GM12878 (cell line): Measurements from ENCODE around the gene C2orf92. TPM values are rescaled to one million over a fixed set of nuclear protein-coding genes. Genes with fewer than 3 reads are reported as not detected.

Experiments
- ATAC-seq: fragments of 200-7000 bp; cut with Tn5 transposase; 3 replicates; pipeline ENCODE4 v1.9.1; 2020; ENCODE audit warnings: mild to moderate bottlenecking, moderate library complexity
- BruUV-seq: library from RNA; stranded (reverse); fragments of 400-500 nt; replicated peaks from 2 replicates; lab custom pipeline; 2021; lab: Mats Ljungman, UMichigan
- CTCF ChIA-PET: fragments of 300-600 bp; sonication (Branson Sonifier 250); formaldehyde crosslinking; extraction: SDS; loops from one replicate; lab custom pipeline; 2021; ENCODE audit warnings: inconsistent platforms; lab: Yijun Ruan, JAX
- POLR2A ChIA-PET: fragments of 350-600 bp; formaldehyde crosslinking; extraction: SDS; loops from one replicate; lab custom pipeline; 2021; ENCODE audit warnings: inconsistent platforms; lab: Charles Lee
- RAD21 ChIA-PET: fragments of 300-600 bp; sonication (Branson Sonifier 250); formaldehyde crosslinking; loops from one replicate; lab custom pipeline; 2023; ENCODE audit warnings: antibody characterized with exemption; ENCODE audit not compliant: unreplicated experiment; lab: Charles Lee
- SMC1A ChIA-PET: fragments of 300-600 bp; sonication (Branson Sonifier 250); formaldehyde crosslinking; loops from one replicate; lab custom pipeline; 2023; ENCODE audit not compliant: unreplicated experiment, uncharacterized antibody; lab: Charles Lee
- DNase-seq: peaks from one replicate; pipeline ENCODE4 v3.0.0-alpha.2; 2011; ENCODE audit warnings: low read depth, low spot score
- FAIRE-seq: peaks from 3 replicates; lab custom pipeline; 2011; peaks lifted over from hg19 to GRCh38; lab: Jason Lieb, UNC
- H2AFZ ChIP-seq: 2 replicates; pipeline ENCODE4 v1.6.0; 2011; ENCODE audit warnings: low read depth, low read length, control low read depth; ENCODE audit not compliant: control insufficient read depth
- H3K27ac ChIP-seq: 2 replicates; pipeline ENCODE4 v1.5.1; 2011; ENCODE audit warnings: control low read depth; ENCODE audit not compliant: control insufficient read depth, insufficient read depth
- H3K27me3 ChIP-seq, 2 experiments: replicated peaks in 1 of 2; 2 replicates each; pipeline versions ENCODE4 v1.6.0 to v1.6.1; 2011; ENCODE audit warnings: low read length in 1 of 2; ENCODE audit not compliant: control insufficient read depth in 2 of 2, insufficient read depth in 2 of 2
- H3K36me3 ChIP-seq, 2 experiments: 2 replicates each; pipeline ENCODE4 v1.5.1; 2011; ENCODE audit warnings: low read length in 1 of 2; ENCODE audit not compliant: control insufficient read depth in 2 of 2, insufficient read depth in 2 of 2
- H3K4me1 ChIP-seq: 2 replicates; pipeline ENCODE4 v1.6.1; 2011; ENCODE audit warnings: mild to moderate bottlenecking, low read length, moderate library complexity, mixed read lengths; ENCODE audit not compliant: control insufficient read depth, insufficient read depth
- H3K4me2 ChIP-seq: 2 replicates; pipeline ENCODE4 v1.6.0; 2011; ENCODE audit warnings: control low read depth; ENCODE audit not compliant: control insufficient read depth, insufficient read depth
- H3K4me3 ChIP-seq: fragments of 200-600 bp; sonication (generic); 2 replicates; pipeline ENCODE4 v1.5.1; 2016
- H3K79me2 ChIP-seq: 2 replicates; pipeline ENCODE4 v1.6.0; 2011; ENCODE audit warnings: low read length; ENCODE audit not compliant: control insufficient read depth, insufficient read depth
- H3K9ac ChIP-seq: 2 replicates; pipeline ENCODE4 v1.8.0; 2011; ENCODE audit warnings: low read length, control low read depth, mixed read lengths; ENCODE audit not compliant: control insufficient read depth, insufficient read depth
- H3K9me3 ChIP-seq: replicated peaks from 3 replicates; pipeline ENCODE4 v1.5.1; 2011; ENCODE audit warnings: mild to moderate bottlenecking, low read length; ENCODE audit not compliant: control insufficient read depth, insufficient read depth
- H4K20me1 ChIP-seq: 2 replicates; pipeline ENCODE4 v1.6.0; 2011; ENCODE audit not compliant: control insufficient read depth, insufficient read depth
- EZH2 ChIP-seq: IDR thresholded peaks from 2 replicates; pipeline ENCODE4 v1.6.1; 2012; ENCODE audit warnings: low read depth, mild to moderate bottlenecking, control low read depth, inconsistent platforms, low read length, borderline replicate concordance; ENCODE audit not compliant: control insufficient read depth
- MEF2B ChIP-seq: fragments of 450-650 bp; IDR thresholded peaks from 2 replicates; pipeline ENCODE4 v1.6.1; 2018; ENCODE audit warnings: mild to moderate bottlenecking, moderate library complexity; ENCODE audit not compliant: partially characterized antibody, poor library complexity, severe bottlenecking
- MYC ChIP-seq: IDR thresholded peaks from 2 replicates; pipeline ENCODE4 v1.6.1; 2011; ENCODE audit warnings: mild to moderate bottlenecking, low read length, moderate library complexity, inconsistent platforms; ENCODE audit not compliant: insufficient read depth, insufficient replicate concordance, insufficient read length, severe bottlenecking
- RCOR1 ChIP-seq: conservative IDR thresholded peaks from 2 replicates; pipeline ENCODE4 v1.6.1; 2012; ENCODE audit warnings: low read depth, low read length, improper control_type of control experiment
- STAT3 ChIP-seq: IDR thresholded peaks from 2 replicates; pipeline ENCODE4 v1.6.1; 2011; ENCODE audit warnings: low read depth, low read length, improper control_type of control experiment
- TARDBP ChIP-seq: IDR thresholded peaks from 2 replicates; pipeline ENCODE4 v1.6.1; 2016; ENCODE audit warnings: borderline replicate concordance
- WGBS: methylation state at CpG from one replicate; pipeline ENCODE4 v1.1.6; 2016; ENCODE audit warnings: low lambda C conversion rate; ENCODE audit not compliant: insufficient replicate concordance, insufficient coverage; ENCODE audit errors: missing lambda C conversion rate; 5-methylcytosine and 5-hydroxymethylcytosine counted together
- in situ Hi-C: fragments of 300-500 bp; cut with MboI; formaldehyde crosslinking; loops from 9 replicates; pipeline ENCODE4 v1.14.3; 2018; ENCODE audit warnings: mixed read lengths
- intact Hi-C: fragments of 100-400 bp; cut with micrococcal nuclease; formaldehyde crosslinking; loops from one replicate; pipeline ENCODE4 v1.14.2; 2022; ENCODE audit not compliant: unreplicated experiment
- polyA plus RNA-seq, 11 experiments: library from polyadenylated mRNA; depleted of rRNA in 4 of 11; unstranded in 6 of 11; stranded (reverse) in 5 of 11; fragments of >200 nt; fragmentation: Nextera tagmentation in 4 of 11; fragmentation: Illumina TruSeq in 1 of 11; extraction: Ambion mirVana in 4 of 11; extraction: Trizol in 1 of 11; gene quantifications; 1 replicate in 1 of 11; 2 replicates in 10 of 11; pipeline versions ENCODE4 v1.2.1 to v1.2.3, GENCODE V29; 2011 to 2016; ENCODE audit warnings: inconsistent platforms in 2 of 11, missing spikeins in 2 of 11, low read depth in 1 of 11
- total RNA-seq, 4 experiments: library from RNA; depleted of rRNA in 3 of 4; stranded (reverse); fragments of >200 nt in 3 of 4; fragmentation: Illumina TruSeq in 1 of 4; extraction: Trizol in 1 of 4; gene quantifications; 2 replicates each; pipeline versions ENCODE4 v1.2.1 to v1.2.3, GENCODE V29; 2013 to 2021
- TF ChIP-seq, protein P1 (sequence below): IDR thresholded peaks from 2 replicates; pipeline ENCODE4 v1.6.1; 2012; ENCODE audit warnings: improper control_type of control experiment, low read depth, low read length; ENCODE audit not compliant: insufficient replicate concordance

The C2orf92 gene
- total and polyA plus RNA-seq, 10 of the 15 experiments (the other 5 are each of a cell fraction or from before 2014, with no cell fraction given): 0.40 to 10.1 (median 3.7) TPM

DNA sequence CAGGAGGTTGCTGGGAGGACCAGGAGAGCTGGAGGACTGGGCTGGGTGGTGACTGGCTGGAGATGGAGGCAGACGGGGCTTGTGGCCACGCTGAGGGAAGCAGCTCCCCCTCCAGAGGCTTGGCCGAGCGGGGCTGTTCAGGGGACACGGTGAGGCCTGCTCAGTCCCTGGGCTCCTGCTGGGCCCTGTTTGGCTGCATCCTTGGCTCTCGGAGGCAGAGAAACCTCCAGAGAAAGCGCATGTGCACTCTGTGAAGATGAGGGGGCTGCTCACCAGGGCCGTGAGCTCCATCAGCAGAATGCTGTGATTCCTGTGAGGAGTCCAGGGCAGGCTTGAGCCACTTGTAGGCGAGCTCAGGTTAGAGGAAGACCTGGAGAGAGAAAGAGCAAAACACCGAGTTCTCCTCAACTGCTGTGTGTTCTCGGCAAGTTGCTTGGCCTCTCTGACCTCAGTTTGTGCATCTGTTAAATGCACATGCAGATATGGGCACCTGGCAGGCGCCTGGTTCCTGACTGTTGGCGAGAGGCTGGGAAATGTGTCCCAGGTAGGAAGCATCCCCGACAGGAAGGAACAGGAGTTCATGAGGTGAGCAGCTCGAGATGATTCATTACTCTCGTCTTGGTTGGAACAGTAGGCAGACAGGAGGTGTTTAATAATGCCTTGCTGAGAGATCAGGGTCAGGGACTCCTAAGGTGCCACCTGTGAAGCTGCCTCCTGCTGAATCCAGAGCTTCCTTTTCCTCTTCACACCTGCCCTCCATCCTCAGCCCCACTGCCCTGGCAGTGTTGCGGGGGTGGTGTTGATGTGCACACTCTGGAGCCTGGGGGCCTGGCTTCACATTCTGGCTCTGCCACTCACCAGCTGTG lies 44.8 kb downstream of the C2orf92 start:
- RAD21 ChIA-PET: no interaction called here

More for the DNA sequence above, 44.8 kb downstream of the C2orf92 start:
- no peak overlapping the region for H3K27ac ChIP-seq
- 58% methylated on average over 17 of the region's 17 CpGs for WGBS
- ChIA-PET POLR2A (no interaction called here), SMC1A (no interaction called here), CTCF (interaction anchor here (0.7 to 0.9 kb wide), 2 partner anchors 12 to 555 kb away, joined by 3 read pairs; no protein-coding TSS in a partner anchor)
- no peak overlapping the region for H3K4me3 ChIP-seq
- FAIRE-seq (no peak), ATAC-seq (no peak), DNase-seq (no peak)
- H3K4me1 ChIP-seq: peaks cover 12% of the 10 kb centered on the region; the same call in 1 of the 2 replicates
- no TSS peak for BruUV-seq
- no peaks in the 10 kb centered on the region for H3K9me3 ChIP-seq
- H3K36me3 ChIP-seq: no peaks in the 10 kb centered on the region
- H4K20me1 ChIP-seq: no peaks in the 10 kb centered on the region
- in situ Hi-C loops: no loop called here
- H2AFZ ChIP-seq: no peak overlapping the region
- TF ChIP-seq, protein P1, sequence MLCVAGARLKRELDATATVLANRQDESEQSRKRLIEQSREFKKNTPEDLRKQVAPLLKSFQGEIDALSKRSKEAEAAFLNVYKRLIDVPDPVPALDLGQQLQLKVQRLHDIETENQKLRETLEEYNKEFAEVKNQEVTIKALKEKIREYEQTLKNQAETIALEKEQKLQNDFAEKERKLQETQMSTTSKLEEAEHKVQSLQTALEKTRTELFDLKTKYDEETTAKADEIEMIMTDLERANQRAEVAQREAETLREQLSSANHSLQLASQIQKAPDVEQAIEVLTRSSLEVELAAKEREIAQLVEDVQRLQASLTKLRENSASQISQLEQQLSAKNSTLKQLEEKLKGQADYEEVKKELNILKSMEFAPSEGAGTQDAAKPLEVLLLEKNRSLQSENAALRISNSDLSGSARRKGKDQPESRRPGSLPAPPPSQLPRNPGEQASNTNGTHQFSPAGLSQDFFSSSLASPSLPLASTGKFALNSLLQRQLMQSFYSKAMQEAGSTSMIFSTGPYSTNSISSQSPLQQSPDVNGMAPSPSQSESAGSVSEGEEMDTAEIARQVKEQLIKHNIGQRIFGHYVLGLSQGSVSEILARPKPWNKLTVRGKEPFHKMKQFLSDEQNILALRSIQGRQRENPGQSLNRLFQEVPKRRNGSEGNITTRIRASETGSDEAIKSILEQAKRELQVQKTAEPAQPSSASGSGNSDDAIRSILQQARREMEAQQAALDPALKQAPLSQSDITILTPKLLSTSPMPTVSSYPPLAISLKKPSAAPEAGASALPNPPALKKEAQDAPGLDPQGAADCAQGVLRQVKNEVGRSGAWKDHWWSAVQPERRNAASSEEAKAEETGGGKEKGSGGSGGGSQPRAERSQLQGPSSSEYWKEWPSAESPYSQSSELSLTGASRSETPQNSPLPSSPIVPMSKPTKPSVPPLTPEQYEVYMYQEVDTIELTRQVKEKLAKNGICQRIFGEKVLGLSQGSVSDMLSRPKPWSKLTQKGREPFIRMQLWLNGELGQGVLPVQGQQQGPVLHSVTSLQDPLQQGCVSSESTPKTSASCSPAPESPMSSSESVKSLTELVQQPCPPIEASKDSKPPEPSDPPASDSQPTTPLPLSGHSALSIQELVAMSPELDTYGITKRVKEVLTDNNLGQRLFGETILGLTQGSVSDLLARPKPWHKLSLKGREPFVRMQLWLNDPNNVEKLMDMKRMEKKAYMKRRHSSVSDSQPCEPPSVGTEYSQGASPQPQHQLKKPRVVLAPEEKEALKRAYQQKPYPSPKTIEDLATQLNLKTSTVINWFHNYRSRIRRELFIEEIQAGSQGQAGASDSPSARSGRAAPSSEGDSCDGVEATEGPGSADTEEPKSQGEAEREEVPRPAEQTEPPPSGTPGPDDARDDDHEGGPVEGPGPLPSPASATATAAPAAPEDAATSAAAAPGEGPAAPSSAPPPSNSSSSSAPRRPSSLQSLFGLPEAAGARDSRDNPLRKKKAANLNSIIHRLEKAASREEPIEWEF: no peak
- TF ChIP-seq RCOR1: no peak
- no peak for TF ChIP-seq STAT3
- TF ChIP-seq EZH2: no peak
- TF ChIP-seq MEF2B: no peak
- no peak for TF ChIP-seq MYC
- no peak for TF ChIP-seq TARDBP
- no peak overlapping the region for H3K9ac ChIP-seq
- intact Hi-C loops: no loop called here
- H3K27me3 ChIP-seq: no peaks in the 10 kb centered on the region
- no peak overlapping the region for H3K4me2 ChIP-seq
- no peaks in the 10 kb centered on the region for H3K79me2 ChIP-seq
